Inflammatory macrophage treated with lipopolysaccharide for 4 hours (primary cell): ENCODE data around the gene FER.
A peak's percentile ranks its signal among the peaks of the same experiment; 100 is the strongest.
"Not testable (repeated sequence)": the region's sequence is repeated elsewhere in the genome, so short reads cannot be mapped to it uniquely, and the experiment has no call there.

Experiments used
- DNase-seq: peaks from one replicate; pipeline ENCODE4 v3.0.0-alpha.2; 2020

Gene FER

GRCh38 chr5:108974594-108974993, 226.9 kb downstream of the FER start:
- no peak for DNase-seq

- no peak for DNase-seq
Measured at GRCh38 chr5:108975697-108976096, 228.0 kb downstream of the FER start.

DNA sequence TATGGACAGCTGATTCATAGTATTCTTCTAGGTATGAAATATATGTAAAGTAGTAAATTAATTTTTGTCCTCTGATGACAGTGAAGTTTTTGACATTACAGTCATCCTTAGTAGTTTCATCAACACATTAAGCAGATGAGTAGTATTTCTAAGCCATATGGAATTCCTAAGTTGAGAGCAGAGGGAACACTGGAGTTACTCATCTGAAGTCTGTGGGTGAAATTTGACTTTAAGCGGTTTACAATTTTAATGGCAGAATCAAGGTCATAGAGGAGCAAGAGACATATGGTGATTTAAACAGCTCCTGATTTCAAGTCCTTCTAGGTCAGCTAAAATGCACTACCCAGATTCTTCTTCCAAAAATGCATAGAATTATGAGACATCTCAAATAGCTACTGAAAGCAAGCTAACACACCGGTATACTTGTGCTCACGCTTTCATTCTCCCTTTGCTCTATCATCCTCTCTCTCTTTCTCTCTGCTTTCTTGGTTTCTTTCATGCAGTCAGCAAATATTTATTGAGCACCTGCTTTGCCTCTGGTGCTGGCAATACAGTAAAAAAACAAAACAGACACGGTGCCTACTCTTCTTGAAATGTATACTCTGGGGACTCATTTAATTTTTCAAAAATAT, 235.9 kb downstream of the FER start:
- DNase-seq = no peak

DNA sequence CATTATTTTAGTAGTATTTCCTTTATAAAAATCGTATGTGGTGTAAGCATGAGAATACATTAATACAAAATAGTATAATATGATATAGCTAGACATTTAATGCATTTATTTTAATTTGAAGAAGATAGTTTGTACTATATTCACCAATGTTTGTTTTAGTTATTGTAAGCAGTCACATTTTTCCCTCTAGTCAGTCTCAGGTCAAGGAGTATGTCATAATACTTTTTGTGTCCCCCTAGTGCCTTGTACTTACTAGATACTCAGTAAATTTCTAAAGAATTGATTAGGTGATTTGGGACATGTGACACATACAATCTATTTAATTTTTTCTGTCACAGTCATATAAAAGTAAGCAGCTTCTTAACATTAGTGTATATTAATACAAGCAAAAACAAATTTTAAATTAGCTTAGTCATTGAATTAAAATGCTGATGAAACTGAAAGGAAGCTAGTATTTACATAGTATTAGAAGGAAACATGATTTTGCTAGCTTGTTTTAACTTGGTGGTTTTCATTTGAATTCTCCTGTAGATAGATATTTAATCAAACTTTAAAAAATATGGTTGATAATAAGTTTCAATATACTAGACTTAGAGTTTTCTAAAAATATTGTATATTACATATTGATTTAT, 242.2 kb downstream of the FER start:
- DNase-seq = no peak

DNA sequence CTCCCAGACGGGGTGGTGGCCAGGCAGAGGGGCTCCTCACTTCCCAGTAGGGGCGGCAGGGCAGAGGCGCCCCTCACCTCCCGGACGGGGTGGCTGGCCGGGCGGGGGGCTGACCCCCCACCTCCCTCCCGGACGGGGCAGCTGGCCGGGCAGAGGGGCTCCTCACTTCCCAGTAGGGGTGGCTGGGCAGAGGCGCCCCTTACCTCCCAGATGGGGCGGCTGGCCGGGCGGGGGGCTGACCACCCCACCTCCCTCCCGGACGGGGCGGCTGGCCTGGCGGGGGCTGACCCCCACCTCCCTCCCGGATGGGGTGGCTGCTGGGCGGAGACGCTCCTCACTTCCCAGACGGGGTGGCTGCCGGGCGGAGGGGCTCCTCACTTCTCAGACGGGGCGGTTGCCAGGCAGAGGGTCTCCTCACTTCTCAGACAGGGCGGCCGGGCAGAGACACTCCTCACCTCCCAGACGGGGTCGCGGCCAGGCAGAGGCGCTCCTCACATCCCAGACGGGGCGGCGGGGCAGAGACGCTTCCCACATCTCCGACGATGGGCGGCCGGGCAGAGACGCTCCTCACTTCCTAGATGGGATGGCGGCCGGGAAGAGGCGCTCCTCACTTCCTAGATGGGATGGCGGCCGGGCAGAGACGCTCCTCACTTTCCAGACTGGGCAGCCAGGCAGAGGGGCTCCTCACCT, 244.8 kb downstream of the FER start:
- DNase-seq = not testable (repeated sequence)

- DNase-seq = not testable (repeated sequence)
Measured at GRCh38 chr5:108993440-108993839, 245.7 kb downstream of the FER start.

DNA sequence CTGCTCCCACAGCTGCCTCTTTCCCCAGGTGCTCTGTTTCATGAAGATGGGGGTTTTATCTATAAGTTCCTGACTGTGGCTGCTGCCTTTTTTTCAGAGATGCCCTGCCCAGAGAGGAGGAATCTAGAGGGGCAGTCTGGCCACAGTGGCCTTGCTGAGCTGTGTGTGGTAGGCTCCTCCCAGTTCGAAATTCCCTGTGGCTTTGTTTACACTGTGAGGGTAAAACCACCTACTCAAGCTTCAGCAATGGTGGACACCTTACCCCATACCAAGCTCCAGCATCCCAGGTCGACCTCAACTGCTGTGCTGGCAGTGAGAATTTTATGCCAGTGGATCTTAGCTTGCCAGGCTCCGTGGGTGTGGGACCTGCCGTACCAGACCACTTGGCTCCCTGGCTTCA, 250.0 kb downstream of the FER start:
- DNase-seq = no peak

DNA sequence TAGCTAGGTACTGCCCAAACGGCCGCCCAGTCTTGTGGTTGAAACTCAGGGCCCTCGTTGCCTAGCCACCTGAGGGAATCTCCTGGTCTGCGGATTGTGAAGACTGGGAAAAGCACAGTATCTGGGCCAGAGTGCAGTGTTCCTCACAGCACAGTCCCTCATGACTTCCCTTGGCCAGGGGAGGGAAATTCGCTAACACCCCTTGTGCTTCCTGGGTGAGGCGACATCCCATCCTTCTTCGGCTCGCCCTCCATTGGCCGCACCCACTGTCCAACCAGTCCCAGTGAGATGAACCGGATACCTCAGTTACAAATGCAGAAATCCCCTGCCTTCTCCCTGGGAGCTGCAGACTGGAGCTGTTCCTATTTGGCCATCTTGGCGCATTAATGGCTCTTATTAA, 250.5 kb downstream of the FER start:
- DNase-seq = no peak

DNA sequence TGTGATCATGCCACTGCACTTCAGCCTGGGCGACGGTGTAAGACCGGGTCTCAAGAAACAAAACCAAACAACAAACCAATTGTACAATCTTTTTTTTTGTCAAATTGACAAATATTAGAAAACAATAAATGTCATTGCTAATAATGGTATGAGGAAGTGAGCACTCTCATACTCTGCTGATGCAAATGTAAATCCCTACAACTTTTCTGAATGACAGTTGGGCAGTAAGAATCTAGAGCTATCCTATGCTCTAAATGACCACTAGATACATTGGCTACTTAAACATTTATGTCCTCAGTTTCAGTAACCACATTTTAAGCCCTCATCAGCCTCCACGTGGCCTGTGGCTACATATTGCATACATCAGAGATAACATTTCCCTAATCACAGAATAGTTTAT, 256.2 kb downstream of the FER start:
- DNase-seq = no peak

DNA sequence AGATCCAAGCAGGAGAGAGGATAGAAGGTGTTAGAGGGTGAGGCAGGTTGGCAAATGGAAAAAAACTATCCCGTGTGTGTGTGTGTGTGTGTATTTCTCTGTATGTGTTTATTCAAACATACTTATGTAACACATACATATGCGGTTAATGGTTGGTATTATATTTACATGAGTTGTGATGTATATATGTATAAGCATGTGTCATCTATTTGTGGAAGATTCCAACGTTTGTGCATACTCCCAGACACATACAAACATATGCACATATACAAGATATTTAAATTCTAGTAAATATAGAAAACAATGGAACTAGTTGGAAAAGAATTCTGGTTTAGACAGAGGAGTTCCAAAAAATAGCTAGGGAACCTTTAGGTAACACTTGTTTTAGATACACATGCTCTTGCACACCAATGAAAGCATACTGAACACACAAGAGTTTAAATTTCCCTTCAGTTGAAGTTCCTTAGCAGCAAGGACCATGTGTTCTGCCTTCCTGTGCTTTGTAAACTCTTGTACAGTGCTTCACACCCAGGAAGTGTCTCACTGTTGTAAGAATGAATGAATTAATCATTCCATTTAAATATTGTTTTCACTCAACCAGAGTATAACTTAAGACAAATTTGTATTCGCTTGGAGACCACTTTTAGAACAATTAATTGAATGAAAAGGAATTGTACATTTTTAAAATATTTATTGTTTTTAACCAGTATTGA, 257.8 kb downstream of the FER start:
- no peak for DNase-seq

DNA sequence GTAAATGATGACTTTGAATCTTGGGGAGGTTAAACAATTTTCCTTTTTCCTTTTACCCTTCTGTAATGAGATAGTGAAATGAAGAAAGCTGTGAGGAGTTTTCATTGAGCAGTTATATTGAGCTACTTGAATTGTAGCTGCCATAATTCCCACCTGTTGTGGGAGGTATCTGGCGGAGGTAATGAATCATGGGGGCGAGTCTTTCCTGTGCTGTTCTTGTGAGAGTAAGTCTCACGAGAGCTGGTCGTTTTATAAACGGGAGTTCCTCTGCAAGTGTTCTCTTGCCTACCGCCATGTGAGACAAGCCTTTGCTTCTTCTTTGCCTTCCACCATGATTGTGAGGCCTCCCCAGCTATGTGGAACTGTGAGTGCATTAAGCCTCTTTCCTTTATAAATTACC, 258.4 kb downstream of the FER start:
- DNase-seq = no peak

DNA sequence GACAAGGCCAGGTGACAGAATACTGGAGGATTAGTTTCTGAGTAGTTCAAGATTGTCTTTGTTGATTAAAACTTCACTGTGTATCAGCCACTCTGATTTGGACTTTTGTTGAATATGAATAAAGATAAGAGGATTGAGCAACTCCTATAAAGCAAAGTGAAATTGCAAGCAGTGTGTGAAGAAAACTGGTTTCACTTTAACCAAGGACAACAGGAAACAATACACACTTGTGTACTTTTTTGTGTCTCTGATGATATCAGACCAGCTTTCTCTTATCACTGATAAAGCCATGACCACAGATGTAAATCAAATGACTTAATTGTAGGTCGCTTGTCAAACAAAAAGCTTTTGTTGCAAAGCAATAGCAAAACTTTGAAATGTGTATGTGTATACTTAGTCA, 268.6 kb downstream of the FER start:
- DNase-seq = peak; percentile 18

DNA sequence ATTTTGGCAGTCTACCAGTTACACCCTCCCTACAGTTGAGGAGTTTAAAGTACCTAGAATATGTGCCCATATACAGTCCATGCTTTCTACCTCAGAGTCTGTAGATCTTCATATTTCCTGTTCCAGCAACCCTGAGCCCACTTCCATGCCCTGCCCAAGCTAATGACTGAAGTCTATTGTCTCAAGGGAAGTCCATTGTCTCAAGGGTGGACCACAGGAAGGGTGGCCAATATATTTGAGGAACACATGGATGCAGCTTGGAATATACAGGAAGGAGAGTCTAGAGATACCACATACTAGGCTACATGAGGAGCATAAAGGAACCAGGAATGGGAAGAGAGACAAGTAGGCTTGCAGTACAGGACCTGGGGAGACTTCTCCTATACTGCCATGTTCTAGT, 274.4 kb downstream of the FER start:
- no peak for DNase-seq

DNA sequence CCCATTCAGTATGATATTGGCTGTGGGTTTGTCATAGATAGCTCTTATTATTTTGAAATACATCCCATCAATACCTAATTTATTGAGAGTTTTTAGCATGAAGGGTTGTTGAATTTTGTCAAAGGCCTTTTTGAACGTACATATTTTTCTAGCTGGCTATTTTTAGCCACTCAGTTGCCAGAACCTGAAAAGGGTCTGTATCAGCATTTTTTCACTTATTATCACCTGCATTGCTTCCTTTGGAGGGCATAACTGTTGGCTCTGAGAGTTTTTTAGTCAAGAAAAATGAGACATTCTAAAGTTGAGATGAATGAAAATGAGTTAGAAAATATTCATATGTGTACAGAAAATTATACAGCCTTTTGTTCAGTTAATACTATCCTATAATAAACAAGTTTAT, 278.0 kb downstream of the FER start:
- not testable (repeated sequence) for DNase-seq

- no peak for DNase-seq
Measured at GRCh38 chr5:109027983-109028607, 280.4 kb downstream of the FER start.

DNA sequence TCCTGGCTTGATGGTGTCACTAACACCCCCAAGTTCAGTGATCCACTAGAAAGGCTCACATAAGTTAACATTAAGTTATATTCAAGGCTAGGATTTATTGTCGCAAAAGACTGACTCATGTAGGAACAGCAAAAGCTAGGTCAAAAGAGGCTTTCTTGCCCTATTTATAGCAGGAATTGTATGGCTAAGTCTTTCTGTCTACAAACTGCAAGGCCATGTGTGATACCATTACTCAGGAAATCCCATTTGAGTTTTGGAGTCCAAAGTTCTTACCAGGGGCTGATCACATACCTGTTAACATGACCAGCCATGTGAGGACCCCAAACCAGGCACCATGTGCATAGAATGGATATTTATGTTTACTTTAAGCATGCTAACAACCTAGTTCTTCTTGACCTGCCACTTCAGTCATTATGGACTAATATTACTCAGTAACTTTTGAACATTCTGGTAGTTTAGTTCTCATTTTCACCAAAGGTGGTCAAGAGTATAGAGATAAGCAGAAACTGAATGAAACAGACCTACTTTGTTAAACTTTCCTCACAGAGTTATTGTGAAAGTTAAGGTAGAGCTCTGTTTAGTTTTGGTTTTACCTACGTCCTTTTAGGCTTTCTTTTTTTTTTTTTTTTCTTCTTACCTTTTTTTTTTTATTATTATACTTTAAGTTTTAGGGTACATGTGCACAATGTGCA, 281.1 kb downstream of the FER start:
- DNase-seq = no peak

GRCh38 chr5:109029847-109030246, 282.1 kb downstream of the FER start:
- DNase-seq = no peak

GRCh38 chr5:109030360-109031143, 282.9 kb downstream of the FER start:
- DNase-seq = no peak

GRCh38 chr5:109034306-109034705, 286.6 kb downstream of the FER start:
- DNase-seq = no peak

DNA sequence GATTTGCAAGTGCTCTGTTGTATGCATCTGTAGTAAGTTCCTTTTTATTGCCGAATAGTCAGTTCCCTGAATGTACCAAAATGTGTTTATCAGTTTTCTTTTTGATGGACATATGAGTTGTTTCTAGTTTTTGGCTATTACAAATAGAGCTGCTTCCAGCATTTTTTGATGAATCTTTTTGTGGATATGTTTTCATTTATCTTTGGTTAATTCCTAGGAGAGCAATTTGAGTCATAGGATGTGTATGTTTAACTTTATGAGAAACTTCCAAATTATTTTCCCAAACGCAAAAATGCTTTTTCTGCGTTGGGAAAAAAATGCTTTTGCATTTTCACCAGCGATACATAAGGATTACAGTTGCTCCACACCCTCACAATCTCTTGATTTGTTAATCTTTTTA, 287.7 kb downstream of the FER start:
- no peak for DNase-seq

DNA sequence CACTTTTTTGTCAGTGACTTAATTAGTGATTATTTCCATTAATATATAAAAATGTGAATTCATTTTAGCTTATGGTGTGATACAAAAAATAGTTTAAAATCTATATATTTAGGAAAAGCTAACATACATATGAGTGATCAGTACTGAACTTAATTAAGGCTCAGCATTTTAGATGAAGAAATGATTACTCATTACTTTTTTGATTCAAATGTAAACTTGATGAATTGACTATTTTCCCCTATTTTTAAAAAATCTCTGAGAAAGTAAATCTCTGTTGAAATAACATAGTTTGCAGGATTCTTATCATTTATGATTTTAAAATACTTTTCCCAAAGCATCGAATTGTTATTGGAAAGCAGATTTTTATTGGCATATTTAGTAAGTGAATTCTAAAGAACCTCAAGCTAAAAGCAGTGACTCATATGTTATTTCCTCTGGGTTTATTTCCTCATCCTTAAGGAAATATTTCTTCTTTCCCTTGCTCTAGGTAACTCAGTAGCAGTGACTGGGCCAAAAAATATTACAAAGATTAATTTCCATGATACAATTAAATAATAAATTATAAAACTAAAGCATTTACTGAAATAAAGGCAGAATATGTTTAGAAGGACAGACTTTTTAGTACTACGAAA, 290.6 kb downstream of the FER start:
- peak; percentile 9 for DNase-seq
